K562 (cell line): Measurements from ENCODE around the gene ZNF43.
"Not testable (repeated sequence)": the region's sequence is repeated elsewhere in the genome, so short reads cannot be mapped to it uniquely, and the experiment has no call there.

Experiments used
- BMI1 ChIP-seq: fragments of 150-350 bp; IDR thresholded peaks from 2 replicates; pipeline ENCODE4 v1.6.1; 2014; ENCODE audit warnings: low read length
- MAZ ChIP-seq, 2 experiments: fragments of 450-650 bp in 1 of 2; sonication (generic) in 1 of 2; formaldehyde crosslinking; IDR thresholded peaks in 1 of 2; conservative IDR thresholded peaks in 1 of 2; 2 replicates each; pipeline versions ENCODE4 v1.4.0 to v1.5.0; 2020; ENCODE audit warnings: mild to moderate bottlenecking in 1 of 2, missing genetic modification reagents in 1 of 2
- PKNOX1 ChIP-seq: fragments of 450-650 bp; IDR thresholded peaks from 2 replicates; pipeline ENCODE4 v1.6.1; 2016
- POLR2A ChIP-seq: fragments of 450-650 bp; conservative IDR thresholded peaks from 2 replicates; pipeline ENCODE4 v1.6.1; 2016
- POLR2AphosphoS2 ChIP-seq: IDR thresholded peaks from 2 replicates; pipeline ENCODE4 v1.6.1; 2012; ENCODE audit warnings: low read length, improper control_type of control experiment

- TF ChIP-seq POLR2AphosphoS2; MAZ (CRISPR knock-in tag; conservative IDR thresholded peaks at IDR 0.05 in 1 of 2, IDR thresholded peaks at IDR 0.05 in 1 of 2); POLR2A; BMI1; PKNOX1: not testable (repeated sequence)
Measured at GRCh38 chr19:21808400-21809000, 27.5 kb downstream of the ZNF43 start.
